Stimulated activated CD8-positive, alpha-beta memory T cell treated with anti-CD3 and anti-CD28 coated beads, Interleukin-15, amount 100 ng/mL, for 1 hour (primary cell): ENCODE results near the gene FAM118B.

ENCODE experiments used
- DNase-seq: peaks from one replicate; pipeline ENCODE4 v3.0.0-alpha.2; 2020; ENCODE audit warnings: low read depth

Gene FAM118B

GRCh38 chr11:126211236-126212088 is at the start of gene FAM118B, which contains the start of gene RPUSD4:
Gene FAM118B, plus strand, starts transcription at chr11:126211782. Its CDS starts 23,220 bp downstream, at chr11:126235002.
Gene RPUSD4, minus strand, starts transcription at chr11:126211650. Its CDS starts 12 bp downstream, at chr11:126211638.
- DNase-seq, result peak; percentile 98

DNA sequence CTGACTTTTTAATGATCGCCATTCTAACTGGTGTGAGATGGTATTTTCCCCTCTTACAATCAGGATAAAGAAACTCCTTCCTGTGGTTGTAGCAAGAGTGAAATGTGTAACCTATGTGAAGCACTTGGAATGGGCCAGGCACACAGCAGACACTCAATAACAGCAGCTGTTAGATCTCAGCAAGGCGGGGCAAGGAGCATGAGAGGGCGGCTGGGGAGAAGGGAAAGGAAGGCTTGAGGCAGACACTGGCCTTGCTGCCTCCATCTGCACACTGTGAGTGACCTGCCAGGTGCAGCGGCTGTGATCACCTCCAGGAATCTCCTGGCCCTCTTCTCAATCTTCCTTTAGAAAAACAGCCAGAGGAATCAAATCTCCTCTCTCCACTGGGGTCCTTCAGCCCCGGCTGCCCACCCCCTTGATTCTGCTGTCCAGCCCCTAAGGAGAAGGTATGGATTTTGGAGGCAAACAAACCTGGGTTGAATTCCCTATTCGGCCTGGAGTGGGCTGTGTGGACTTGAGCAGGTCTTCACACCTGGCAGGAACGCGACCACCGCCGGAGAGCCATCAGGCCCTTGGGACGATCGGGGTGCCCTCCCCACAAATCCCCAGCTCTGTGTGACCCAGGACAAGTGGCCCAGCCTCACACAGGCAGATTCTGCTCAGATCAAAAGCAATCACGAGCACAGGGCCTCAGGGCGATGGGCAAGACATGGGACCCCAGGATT is 49.1 kb upstream of the FAM118B start:
- no peak for DNase-seq

GRCh38 chr11:126163074-126163700 is 48.4 kb upstream of the FAM118B start:
- DNase-seq, result no peak

- DNase-seq, result no peak
Measured at GRCh38 chr11:126163779-126164178, 47.8 kb upstream of the FAM118B start.

GRCh38 chr11:126164781-126165180 is 46.8 kb upstream of the FAM118B start:
- no peak for DNase-seq

DNA sequence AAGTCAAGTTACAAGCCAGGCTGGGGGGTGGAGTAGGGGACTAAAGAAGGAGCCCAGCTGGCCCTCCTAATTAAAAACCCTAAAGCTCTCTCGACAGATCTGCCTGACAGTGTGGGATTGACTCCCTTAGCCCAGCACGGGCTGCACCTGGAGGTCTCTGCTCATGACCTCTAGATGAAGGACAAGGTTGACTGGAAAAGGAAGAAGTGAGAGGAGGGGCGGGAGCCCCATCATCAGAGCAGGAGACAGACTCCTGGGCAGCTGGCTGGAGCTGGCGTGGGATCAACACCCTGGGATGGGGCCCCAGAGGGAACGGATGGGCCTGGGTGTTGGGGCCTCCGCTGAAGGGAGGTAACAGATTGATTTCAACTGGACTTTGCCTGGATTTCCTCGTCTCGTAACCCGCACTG is 46.3 kb upstream of the FAM118B start:
- no peak for DNase-seq

- DNase-seq, result no peak
Measured at GRCh38 chr11:126165757-126166156, 45.8 kb upstream of the FAM118B start.

DNA sequence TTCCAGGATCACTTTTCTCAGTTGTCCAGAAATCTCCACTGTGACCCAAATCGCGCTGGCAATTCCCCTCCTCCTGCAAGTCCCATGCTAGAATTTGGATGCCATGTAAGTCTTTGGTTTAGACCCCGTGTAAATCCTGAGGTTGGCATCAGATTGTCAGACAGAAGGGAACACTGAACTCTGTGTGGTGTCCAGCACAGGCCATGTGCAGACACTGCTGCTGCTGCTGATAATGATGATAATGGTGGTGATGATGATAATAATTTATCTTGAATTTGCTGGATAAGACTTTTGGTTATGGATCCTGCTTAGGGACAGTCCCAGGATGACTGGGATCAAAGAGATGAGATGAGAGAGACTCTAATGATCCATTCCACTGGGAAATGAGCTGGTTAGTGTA is 45.2 kb upstream of the FAM118B start:
- no peak for DNase-seq

GRCh38 chr11:126167488-126167887 is 44.1 kb upstream of the FAM118B start:
- DNase-seq, result no peak

- DNase-seq, result no peak
Measured at GRCh38 chr11:126169291-126169690, 42.3 kb upstream of the FAM118B start.

- DNase-seq, result no peak
Measured at GRCh38 chr11:126172596-126173038, 39.0 kb upstream of the FAM118B start.

- no peak for DNase-seq
Measured at GRCh38 chr11:126173257-126173656, 38.3 kb upstream of the FAM118B start.

DNA sequence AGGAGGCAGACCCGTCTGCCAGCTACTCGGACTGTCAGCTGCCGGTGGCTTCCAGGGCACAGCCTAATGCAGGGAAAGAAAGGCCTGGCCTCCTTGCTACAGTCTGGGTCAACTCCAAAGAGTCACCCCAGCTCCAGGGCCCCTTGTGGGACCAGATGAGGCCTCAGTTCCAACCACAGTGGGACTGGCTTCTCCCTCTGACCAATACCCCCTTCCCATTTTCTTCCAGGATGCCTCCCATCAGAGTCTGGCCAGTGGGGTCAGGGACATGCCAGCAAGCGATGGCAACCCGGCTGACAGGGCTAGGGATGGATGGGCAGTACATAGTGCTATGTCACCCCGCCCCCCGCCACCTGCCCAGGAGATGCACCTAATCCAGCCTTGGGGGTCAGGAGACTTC is 36.8 kb upstream of the FAM118B start:
- DNase-seq, result no peak

DNA sequence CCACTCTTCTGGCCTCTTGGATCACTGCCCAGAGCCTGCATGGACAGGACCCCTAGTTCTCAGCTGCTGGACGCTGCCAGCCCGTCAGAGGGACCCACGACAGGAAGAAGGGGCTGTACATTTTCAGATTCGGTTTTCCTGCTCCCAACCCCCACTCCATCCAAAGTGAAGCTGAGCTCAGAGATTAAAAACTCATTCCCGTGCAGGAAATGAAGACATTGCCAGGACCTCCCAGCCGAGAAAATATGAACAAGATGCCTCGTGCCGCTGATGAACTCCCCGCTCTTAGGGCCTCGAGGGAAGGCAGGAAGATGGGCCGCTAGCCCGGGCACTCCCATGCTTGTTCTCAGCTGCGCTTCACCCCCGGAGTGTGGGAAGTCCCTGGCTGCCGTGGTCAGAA is 36.2 kb upstream of the FAM118B start:
- DNase-seq, result no peak

DNA sequence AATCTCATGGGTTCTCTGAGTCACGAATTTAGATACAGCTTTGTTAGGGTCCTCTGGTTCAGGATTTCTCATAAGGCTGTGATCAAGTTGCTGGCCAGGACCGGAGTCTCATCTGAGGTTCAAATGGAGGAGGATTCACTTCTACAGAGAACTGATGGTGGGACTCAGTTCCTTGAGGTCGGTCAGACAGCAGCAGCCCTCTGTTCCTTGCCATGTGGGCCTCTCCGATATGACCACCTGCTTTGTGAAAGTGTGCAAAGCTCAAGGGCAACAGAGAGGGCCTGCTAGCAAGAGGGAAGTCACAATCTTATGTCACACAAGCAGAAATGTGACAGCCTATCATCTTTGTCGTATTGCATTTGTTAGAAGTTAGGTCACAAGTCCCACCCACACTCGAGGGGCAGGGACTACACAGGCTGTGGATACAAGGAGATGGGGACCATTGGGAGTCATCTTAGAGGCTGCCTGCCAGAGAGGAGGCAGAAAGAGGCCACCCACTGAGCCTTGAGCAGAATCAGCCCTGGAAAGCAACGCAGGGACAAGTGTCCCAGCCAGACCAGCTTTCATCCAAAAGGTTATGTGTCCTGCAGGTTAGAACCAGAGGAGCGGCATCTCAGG is 34.6 kb upstream of the FAM118B start:
- no peak for DNase-seq

DNA sequence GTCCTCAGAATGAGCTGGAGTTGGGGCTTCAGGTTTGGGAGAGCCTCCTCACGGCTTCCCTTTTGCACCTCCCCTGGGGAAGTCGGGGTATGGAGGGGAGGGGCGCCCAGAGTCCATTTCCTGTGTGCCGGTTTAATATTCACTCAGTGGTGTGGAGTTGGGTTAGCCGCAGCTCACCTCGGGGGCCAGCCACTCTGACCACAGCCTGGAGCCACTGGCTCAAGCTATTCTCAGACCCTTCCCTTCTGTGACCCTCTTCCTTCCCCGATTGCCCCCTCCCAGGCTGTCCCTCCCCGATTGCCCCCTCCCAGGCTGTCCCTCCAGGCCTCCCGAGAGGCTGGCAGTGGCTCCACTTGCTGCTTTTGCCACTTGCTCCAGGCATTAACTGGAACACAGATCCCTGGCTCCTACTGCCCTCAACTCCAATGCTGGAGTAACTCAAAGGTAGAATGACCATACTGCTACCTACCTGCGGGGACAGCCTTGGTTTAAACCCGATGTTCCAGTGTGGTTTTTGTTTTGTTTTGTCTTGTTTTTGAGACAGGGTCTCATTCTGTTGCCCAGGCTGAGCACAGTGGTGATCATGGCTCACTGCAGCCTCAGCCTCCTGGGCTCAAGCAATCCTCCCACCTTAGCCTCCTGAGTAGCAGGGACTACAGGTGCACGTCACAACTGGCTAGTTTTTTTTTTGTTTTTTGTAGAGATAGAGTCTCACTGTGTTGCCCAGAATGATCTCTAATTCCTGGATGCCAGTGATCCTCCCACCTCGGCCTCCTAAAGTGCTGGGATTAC is 29.4 kb upstream of the FAM118B start:
- DNase-seq, result no peak

DNA sequence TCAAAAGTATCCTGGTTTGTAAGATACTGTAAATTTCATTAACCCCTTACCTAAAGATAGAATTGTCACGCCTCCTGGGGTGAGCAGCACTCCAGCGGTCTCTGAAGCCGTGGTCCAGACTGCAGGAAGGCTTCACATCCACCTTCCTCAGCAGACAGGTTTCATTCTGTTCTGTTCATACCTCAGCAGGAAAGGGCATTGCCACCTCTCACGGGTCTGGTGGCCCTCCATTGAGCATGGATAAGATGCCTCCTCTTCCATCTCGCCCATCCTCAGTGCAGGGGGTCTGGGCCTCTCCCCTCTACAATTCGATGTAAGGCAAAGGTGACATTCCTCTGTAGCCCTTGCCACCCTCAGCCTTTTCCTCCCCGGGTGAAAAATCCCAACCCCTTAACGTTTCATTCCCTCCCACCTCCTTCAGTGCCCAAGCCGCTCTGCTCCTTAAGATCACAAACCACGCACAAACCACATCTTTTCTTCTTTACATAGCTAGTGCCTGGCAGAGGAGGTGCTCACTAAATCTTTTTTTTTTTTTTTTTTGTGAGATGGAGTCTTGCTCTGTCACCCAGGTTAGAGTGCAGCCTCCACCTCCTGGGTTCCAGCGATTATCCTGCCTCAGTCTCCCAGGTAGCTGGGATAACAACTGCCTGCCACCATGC is 28.7 kb upstream of the FAM118B start:
- no peak for DNase-seq

DNA sequence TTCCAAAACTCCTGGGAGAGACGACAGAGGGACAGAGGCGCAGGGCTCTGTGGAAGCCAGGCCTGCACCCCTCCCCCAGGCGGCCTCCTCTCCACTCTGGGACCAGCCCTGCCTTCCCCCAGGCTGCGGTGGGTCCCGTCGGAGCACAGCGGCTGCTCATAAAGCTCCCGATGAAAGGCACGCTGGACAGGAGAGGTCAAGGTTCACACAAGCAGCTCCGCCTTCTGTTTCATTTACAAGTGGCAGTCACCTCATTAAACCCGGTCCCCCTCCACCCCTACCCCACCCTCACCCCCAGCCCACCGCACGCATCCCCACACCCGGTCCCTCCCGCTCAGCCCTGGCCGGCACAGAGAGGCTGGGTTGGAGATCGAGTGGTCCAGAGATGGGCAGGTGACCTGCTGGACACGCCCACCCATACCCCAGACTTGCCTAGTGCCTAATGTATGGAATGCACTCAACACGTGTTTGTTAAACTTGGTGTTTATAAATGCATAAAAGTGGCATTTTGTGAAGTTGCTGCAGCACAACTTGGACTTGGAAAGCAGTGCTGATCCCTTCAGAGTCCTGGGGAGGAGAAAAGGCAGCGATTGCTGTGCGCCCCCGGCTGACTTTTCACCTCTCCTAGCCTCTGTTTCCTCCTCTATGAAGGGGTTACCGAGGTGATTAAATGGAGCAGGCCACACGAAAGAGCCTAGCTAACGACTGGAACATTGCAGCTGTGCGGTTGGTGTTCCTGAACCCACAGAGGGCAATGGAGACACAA is 26.1 kb upstream of the FAM118B start:
- no peak for DNase-seq

DNA sequence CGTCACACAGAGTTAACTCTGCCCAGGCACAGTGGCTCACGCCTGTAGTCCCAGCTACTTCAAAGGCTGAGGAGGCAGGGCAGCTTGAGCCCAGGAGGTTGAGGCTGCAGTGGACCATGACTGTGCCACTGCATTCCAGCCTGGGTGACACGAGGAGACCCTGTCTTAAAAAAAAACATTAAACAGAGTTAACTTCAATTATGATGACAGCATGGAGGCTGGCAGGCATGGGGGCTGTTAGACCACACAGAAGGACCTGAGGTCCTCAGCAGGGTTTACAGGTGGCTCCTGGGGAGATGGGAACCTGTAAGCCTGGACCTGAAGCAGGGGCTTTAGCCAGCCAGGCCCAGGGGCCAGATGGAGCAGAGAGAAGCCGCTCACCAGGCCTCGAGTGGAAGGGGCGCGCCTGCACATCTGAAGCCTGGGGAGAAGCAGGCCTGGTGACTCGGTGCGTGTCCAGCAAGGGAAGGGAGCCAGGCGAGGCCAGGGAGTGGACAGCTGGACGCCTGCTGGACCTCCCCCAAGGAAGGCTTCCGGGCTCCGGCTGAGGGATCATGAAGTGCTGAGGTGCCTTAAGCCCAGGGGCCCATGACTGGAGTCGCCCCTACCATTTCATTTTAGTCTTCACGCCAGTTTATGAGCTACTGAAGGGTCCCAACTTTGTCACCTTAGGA is 25.4 kb upstream of the FAM118B start:
- no peak for DNase-seq
